GM12878 (cell line): ENCODE results near the gene LRRC30. TPM values are rescaled to one million over a fixed set of nuclear protein-coding genes. Genes with fewer than 3 reads are reported as not detected.

Experiments used
- ATAC-seq: fragments of 200-7000 bp; cut with Tn5 transposase; 3 replicates; pipeline ENCODE4 v1.9.1; 2020; ENCODE audit warnings: mild to moderate bottlenecking, moderate library complexity
- Bru-seq: library from RNA; stranded (reverse); fragments of 400-500 nt; gene quantifications from one replicate; lab custom pipeline; 2021; lab: Mats Ljungman, UMichigan
- BruChase-seq, 2 experiments: library from RNA; stranded (reverse); fragments of 400-500 nt; gene quantifications; one replicate each; lab custom pipeline; 2021; lab: Mats Ljungman, UMichigan
- BruUV-seq: library from RNA; stranded (reverse); fragments of 400-500 nt; replicated peaks from 2 replicates; lab custom pipeline; 2021; lab: Mats Ljungman, UMichigan
- CTCF ChIA-PET: fragments of 300-600 bp; sonication (Branson Sonifier 250); formaldehyde crosslinking; extraction: SDS; loops from one replicate; lab custom pipeline; 2021; ENCODE audit warnings: inconsistent platforms; lab: Yijun Ruan, JAX
- POLR2A ChIA-PET: fragments of 350-600 bp; formaldehyde crosslinking; extraction: SDS; loops from one replicate; lab custom pipeline; 2021; ENCODE audit warnings: inconsistent platforms; lab: Charles Lee
- RAD21 ChIA-PET: fragments of 300-600 bp; sonication (Branson Sonifier 250); formaldehyde crosslinking; loops from one replicate; lab custom pipeline; 2023; ENCODE audit warnings: antibody characterized with exemption; ENCODE audit not compliant: unreplicated experiment; lab: Charles Lee
- SMC1A ChIA-PET: fragments of 300-600 bp; sonication (Branson Sonifier 250); formaldehyde crosslinking; loops from one replicate; lab custom pipeline; 2023; ENCODE audit not compliant: unreplicated experiment, uncharacterized antibody; lab: Charles Lee
- DNase-seq: peaks from one replicate; pipeline ENCODE4 v3.0.0-alpha.2; 2011; ENCODE audit warnings: low read depth, low spot score
- FAIRE-seq: peaks from 3 replicates; lab custom pipeline; 2011; peaks lifted over from hg19 to GRCh38; lab: Jason Lieb, UNC
- H2AFZ ChIP-seq: 2 replicates; pipeline ENCODE4 v1.6.0; 2011; ENCODE audit warnings: low read depth, low read length, control low read depth; ENCODE audit not compliant: control insufficient read depth
- H3K27ac ChIP-seq: 2 replicates; pipeline ENCODE4 v1.5.1; 2011; ENCODE audit warnings: control low read depth; ENCODE audit not compliant: control insufficient read depth, insufficient read depth
- H3K27me3 ChIP-seq, 2 experiments: replicated peaks in 1 of 2; 2 replicates each; pipeline versions ENCODE4 v1.6.0 to v1.6.1; 2011; ENCODE audit warnings: low read length in 1 of 2; ENCODE audit not compliant: control insufficient read depth in 2 of 2, insufficient read depth in 2 of 2
- H3K36me3 ChIP-seq, 2 experiments: 2 replicates each; pipeline ENCODE4 v1.5.1; 2011; ENCODE audit warnings: low read length in 1 of 2; ENCODE audit not compliant: control insufficient read depth in 2 of 2, insufficient read depth in 2 of 2
- H3K4me1 ChIP-seq: 2 replicates; pipeline ENCODE4 v1.6.1; 2011; ENCODE audit warnings: mild to moderate bottlenecking, low read length, moderate library complexity, mixed read lengths; ENCODE audit not compliant: control insufficient read depth, insufficient read depth
- H3K4me2 ChIP-seq: 2 replicates; pipeline ENCODE4 v1.6.0; 2011; ENCODE audit warnings: control low read depth; ENCODE audit not compliant: control insufficient read depth, insufficient read depth
- H3K4me3 ChIP-seq: fragments of 200-600 bp; sonication (generic); 2 replicates; pipeline ENCODE4 v1.5.1; 2016
- H3K79me2 ChIP-seq: 2 replicates; pipeline ENCODE4 v1.6.0; 2011; ENCODE audit warnings: low read length; ENCODE audit not compliant: control insufficient read depth, insufficient read depth
- H3K9ac ChIP-seq: 2 replicates; pipeline ENCODE4 v1.8.0; 2011; ENCODE audit warnings: low read length, control low read depth, mixed read lengths; ENCODE audit not compliant: control insufficient read depth, insufficient read depth
- H3K9me3 ChIP-seq: replicated peaks from 3 replicates; pipeline ENCODE4 v1.5.1; 2011; ENCODE audit warnings: mild to moderate bottlenecking, low read length; ENCODE audit not compliant: control insufficient read depth, insufficient read depth
- H4K20me1 ChIP-seq: 2 replicates; pipeline ENCODE4 v1.6.0; 2011; ENCODE audit not compliant: control insufficient read depth, insufficient read depth
- ATF2 ChIP-seq: IDR thresholded peaks from 2 replicates; pipeline ENCODE4 v1.6.1; 2012; ENCODE audit warnings: low read length, inconsistent platforms
- CBX5 ChIP-seq: sonication (generic); IDR thresholded peaks from 2 replicates; pipeline ENCODE4 v1.6.1; 2016; ENCODE audit warnings: low read depth, moderate library complexity, mild to moderate bottlenecking, inconsistent platforms
- EGR1 ChIP-seq, 2 experiments: IDR thresholded peaks; 1 replicate in 1 of 2; 2 replicates in 1 of 2; pipeline ENCODE4 v1.6.1; 2011 to 2012; ENCODE audit warnings: low read depth in 2 of 2, low read length in 2 of 2, borderline replicate concordance in 1 of 2, mild to moderate bottlenecking in 1 of 2, moderate library complexity in 1 of 2
- FOXM1 ChIP-seq: IDR thresholded peaks from 2 replicates; pipeline ENCODE4 v1.6.1; 2012; ENCODE audit warnings: low read depth, mild to moderate bottlenecking, inconsistent platforms, low read length, moderate library complexity
- IKZF1 ChIP-seq: fragments of 450-650 bp; conservative IDR thresholded peaks from 2 replicates; pipeline ENCODE4 v1.6.1; 2017; ENCODE audit warnings: antibody characterized with exemption, mild to moderate bottlenecking
- JUNB ChIP-seq: IDR thresholded peaks from 2 replicates; pipeline ENCODE4 v1.6.1; 2016; ENCODE audit warnings: antibody characterized with exemption, mild to moderate bottlenecking
- KDM1A ChIP-seq: fragments of 200-600 bp; sonication (generic); IDR thresholded peaks from 2 replicates; pipeline ENCODE4 v1.6.1; 2016; ENCODE audit warnings: borderline replicate concordance
- MEF2A ChIP-seq: IDR thresholded peaks from 2 replicates; pipeline ENCODE4 v1.6.1; 2011; ENCODE audit warnings: low read depth, mild to moderate bottlenecking, low read length, moderate library complexity; ENCODE audit not compliant: insufficient read depth
- NR2C2 ChIP-seq: IDR thresholded peaks from 2 replicates; pipeline ENCODE4 v1.6.1; 2011; ENCODE audit warnings: borderline replicate concordance, low read depth; ENCODE audit not compliant: control insufficient read depth, insufficient read length
- RAD21 ChIP-seq: IDR thresholded peaks from 2 replicates; pipeline ENCODE4 v1.6.1; 2011; ENCODE audit warnings: mild to moderate bottlenecking, low read depth, low read length, moderate library complexity; ENCODE audit not compliant: insufficient read depth
- RAD51 ChIP-seq: fragments of 450-650 bp; IDR thresholded peaks from 2 replicates; pipeline ENCODE4 v1.6.1; 2016; ENCODE audit warnings: moderate library complexity, mild to moderate bottlenecking, inconsistent platforms
- SMC3 ChIP-seq: IDR thresholded peaks from 2 replicates; pipeline ENCODE4 v1.6.1; 2011; ENCODE audit warnings: low read length, improper control_type of control experiment, borderline replicate concordance
- SP1 ChIP-seq: IDR thresholded peaks from one replicate; pipeline ENCODE4 v1.6.1; 2011; ENCODE audit warnings: low read depth, low read length
- SUPT20H ChIP-seq: IDR thresholded peaks from 2 replicates; pipeline ENCODE4 v1.6.1; 2011; ENCODE audit warnings: low read depth, mild to moderate bottlenecking, low read length, moderate library complexity, borderline replicate concordance; ENCODE audit not compliant: control insufficient read depth
- TARDBP ChIP-seq: IDR thresholded peaks from 2 replicates; pipeline ENCODE4 v1.6.1; 2016; ENCODE audit warnings: borderline replicate concordance
- USF2 ChIP-seq: IDR thresholded peaks from 2 replicates; pipeline ENCODE4 v1.6.1; 2011; ENCODE audit warnings: low read depth, low read length, improper control_type of control experiment, borderline replicate concordance
- WGBS: methylation state at CpG from one replicate; pipeline ENCODE4 v1.1.6; 2016; ENCODE audit warnings: low lambda C conversion rate; ENCODE audit not compliant: insufficient replicate concordance, insufficient coverage; ENCODE audit errors: missing lambda C conversion rate; 5-methylcytosine and 5-hydroxymethylcytosine counted together
- in situ Hi-C: fragments of 300-500 bp; cut with MboI; formaldehyde crosslinking; loops from 9 replicates; pipeline ENCODE4 v1.14.3; 2018; ENCODE audit warnings: mixed read lengths
- intact Hi-C: fragments of 100-400 bp; cut with micrococcal nuclease; formaldehyde crosslinking; loops from one replicate; pipeline ENCODE4 v1.14.2; 2022; ENCODE audit not compliant: unreplicated experiment
- long read RNA-seq, 2 experiments: library from polyadenylated mRNA; unstranded; transcript quantifications; one replicate each; pipeline ENCODE4 v2.0.0, GENCODE V29; 2019 to 2020
- polyA minus RNA-seq, 3 experiments: library from RNA; depleted of rRNA, polyadenylated mRNA; stranded (reverse); fragments of >200 nt; gene quantifications; 2 replicates each; pipeline ENCODE4 v1.2.3, GENCODE V29; 2011
- polyA plus RNA-seq, 11 experiments: library from polyadenylated mRNA; depleted of rRNA in 4 of 11; unstranded in 6 of 11; stranded (reverse) in 5 of 11; fragments of >200 nt; fragmentation: Nextera tagmentation in 4 of 11; fragmentation: Illumina TruSeq in 1 of 11; extraction: Ambion mirVana in 4 of 11; extraction: Trizol in 1 of 11; gene quantifications; 1 replicate in 1 of 11; 2 replicates in 10 of 11; pipeline versions ENCODE4 v1.2.1 to v1.2.3, GENCODE V29; 2011 to 2016; ENCODE audit warnings: inconsistent platforms in 2 of 11, missing spikeins in 2 of 11, low read depth in 1 of 11
- total RNA-seq, 4 experiments: library from RNA; depleted of rRNA in 3 of 4; stranded (reverse); fragments of >200 nt in 3 of 4; fragmentation: Illumina TruSeq in 1 of 4; extraction: Trizol in 1 of 4; gene quantifications; 2 replicates each; pipeline versions ENCODE4 v1.2.1 to v1.2.3, GENCODE V29; 2013 to 2021
- TF ChIP-seq, protein P1 (sequence below): fragments of 450-650 bp; conservative IDR thresholded peaks from 2 replicates; pipeline ENCODE4 v1.6.1; 2017; ENCODE audit warnings: mild to moderate bottlenecking, moderate library complexity

The LRRC30 gene
- total RNA-seq (2013; cell fraction: nucleolus; rRNA removed): not detected in 2 replicates
- total RNA-seq (2014; rRNA removed) (not detected in 2 replicates), total RNA-seq (2014; rRNA removed; fragmentation: Illumina TruSeq; extraction: Trizol) (not detected in 2 replicates), total RNA-seq (2021) (not detected in 2 replicates), polyA plus RNA-seq (2011; rRNA removed) (not detected in 2 replicates), polyA plus RNA-seq (2014; fragmentation: Illumina TruSeq; extraction: Trizol) (not detected in 2 replicates), polyA plus RNA-seq (2014; fragmentation: Nextera tagmentation; extraction: Ambion mirVana) (not detected), polyA plus RNA-seq (2014; rRNA removed) (not detected in 2 replicates), polyA plus RNA-seq (2016; fragmentation: Nextera tagmentation; extraction: Ambion mirVana) (not detected), polyA minus RNA-seq (2011; rRNA and poly(A)+ RNA removed) (not detected in 2 replicates), Bru-seq, nascent RNA (not detected), BruChase-seq, experiment 1, labeled RNA remaining after a 6-hour chase (not detected), BruChase-seq, experiment 2, labeled RNA remaining after a 2-hour chase (not detected)
- not detected for polyA plus RNA-seq (2011; ENCODE audit: low read depth)
- polyA plus RNA-seq (2011; cell fraction: cytosol; rRNA removed): not detected in 2 replicates
- not detected in 2 replicates for polyA plus RNA-seq (2011; cell fraction: nucleus; rRNA removed)
- not detected in 2 replicates for polyA plus RNA-seq (2012)
- not detected in 2 replicates for polyA minus RNA-seq (2011; cell fraction: cytosol; rRNA and poly(A)+ RNA removed)
- polyA minus RNA-seq (2011; cell fraction: nucleus; rRNA and poly(A)+ RNA removed): not detected in 2 replicates
- long read RNA-seq, experiment 1: 0 reads
- long read RNA-seq, experiment 2: 0 reads

- Histone ChIP-seq H3K27me3 (no peaks in the 10 kb centered on the region), H3K9me3 (no peaks in the 10 kb centered on the region), H4K20me1 (no peaks in the 10 kb centered on the region), H3K4me2 (no peak within 1 kb of the TSS), H2AFZ (no peak within 1 kb of the TSS), H3K4me3 (no peak within 1 kb of the TSS), H3K36me3 (no peaks in the 10 kb centered on the region), H3K27ac (no peak within 1 kb of the TSS), H3K4me1 (no peaks in the 10 kb centered on the region), H3K9ac (no peak within 1 kb of the TSS), H3K79me2 (no peaks in the 10 kb centered on the region)
- ATAC-seq: no peak
- intact Hi-C loops: no loop called here
- FAIRE-seq: no peak
- WGBS: 59% methylated on average over 13 of the region's 13 CpGs
- no peak for DNase-seq
- ChIA-PET CTCF (no interaction called here), POLR2A (no interaction called here), RAD21 (no interaction called here), SMC1A (no interaction called here)
- TF ChIP-seq NR2C2 (no peak), EGR1 (IDR thresholded peaks at IDR 0.05; ENCODE audit: borderline replicate concordance in 1 of 2, low read depth in 2 of 2, low read length in 2 of 2) (no peak), TARDBP (no peak), RAD21 (no peak), ATF2 (no peak), SUPT20H (no peak), SMC3 (no peak), KDM1A (no peak), RAD51 (no peak), SP1 (no peak), CBX5 (no peak), MEF2A (no peak), JUNB (no peak), FOXM1 (no peak), USF2 (no peak), IKZF1 (no peak)
- TF ChIP-seq, protein P1, sequence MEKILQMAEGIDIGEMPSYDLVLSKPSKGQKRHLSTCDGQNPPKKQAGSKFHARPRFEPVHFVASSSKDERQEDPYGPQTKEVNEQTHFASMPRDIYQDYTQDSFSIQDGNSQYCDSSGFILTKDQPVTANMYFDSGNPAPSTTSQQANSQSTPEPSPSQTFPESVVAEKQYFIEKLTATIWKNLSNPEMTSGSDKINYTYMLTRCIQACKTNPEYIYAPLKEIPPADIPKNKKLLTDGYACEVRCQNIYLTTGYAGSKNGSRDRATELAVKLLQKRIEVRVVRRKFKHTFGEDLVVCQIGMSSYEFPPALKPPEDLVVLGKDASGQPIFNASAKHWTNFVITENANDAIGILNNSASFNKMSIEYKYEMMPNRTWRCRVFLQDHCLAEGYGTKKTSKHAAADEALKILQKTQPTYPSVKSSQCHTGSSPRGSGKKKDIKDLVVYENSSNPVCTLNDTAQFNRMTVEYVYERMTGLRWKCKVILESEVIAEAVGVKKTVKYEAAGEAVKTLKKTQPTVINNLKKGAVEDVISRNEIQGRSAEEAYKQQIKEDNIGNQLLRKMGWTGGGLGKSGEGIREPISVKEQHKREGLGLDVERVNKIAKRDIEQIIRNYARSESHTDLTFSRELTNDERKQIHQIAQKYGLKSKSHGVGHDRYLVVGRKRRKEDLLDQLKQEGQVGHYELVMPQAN: no peak
- in situ Hi-C loops: no loop called here
- no TSS peak for BruUV-seq
Observed at GRCh38 chr18:7230626-7231349, at the start of gene LRRC30. TSS of gene LRRC30 (plus strand) at chr18:7231089. CDS start at chr18:7231139, 50 bp downstream.
